Naive B cell (primary cell): ENCODE results near the gene ERI3. TPM values are rescaled to one million over a fixed set of nuclear protein-coding genes. Genes with fewer than 3 reads are reported as not detected.

ENCODE experiments used
- ATAC-seq, 2 donors: fragments of 150-1000 bp; cut with Tn5 transposase; 2 replicates each; pipeline ENCODE4 v1.10.0; 2021; ENCODE audit warnings: low read depth in 2 of 2, mild to moderate bottlenecking in 2 of 2, moderate library complexity in 2 of 2
- DNase-seq: peaks from one replicate; pipeline ENCODE4 v3.0.0; 2022
- H3K27ac Mint-ChIP-seq, 6 donors: one replicate each; pipeline ENCODE4 v1.8.0; 2020 to 2022; ENCODE audit warnings: mild to moderate bottlenecking in 6 of 6, mixed read lengths in 6 of 6, moderate library complexity in 5 of 6, inconsistent platforms in 2 of 6
- H3K27me3 Mint-ChIP-seq, 3 donors: one replicate each; pipeline ENCODE4 v1.8.0; 2021 to 2022; ENCODE audit warnings: mixed read lengths in 3 of 3, mild to moderate bottlenecking in 1 of 3
- H3K36me3 Mint-ChIP-seq, 2 donors: one replicate each; pipeline ENCODE4 v1.8.0; 2020 to 2022; ENCODE audit warnings: mixed read lengths in 2 of 2, inconsistent platforms in 1 of 2, mild to moderate bottlenecking in 1 of 2
- H3K4me1 Mint-ChIP-seq, 3 donors: one replicate each; pipeline ENCODE4 v1.8.0; 2020 to 2022; ENCODE audit warnings: mixed read lengths in 3 of 3, inconsistent platforms in 1 of 3, mild to moderate bottlenecking in 1 of 3, moderate library complexity in 1 of 3
- H3K4me3 Mint-ChIP-seq, 8 donors: one replicate each; pipeline ENCODE4 v1.8.0; 2020 to 2022; ENCODE audit warnings: mild to moderate bottlenecking in 8 of 8, mixed read lengths in 8 of 8, moderate library complexity in 8 of 8, inconsistent platforms in 2 of 8
- H3K9me3 Mint-ChIP-seq, 7 donors: one replicate each; pipeline ENCODE4 v1.8.0; 2020 to 2022; ENCODE audit warnings: mixed read lengths in 7 of 7, mild to moderate bottlenecking in 5 of 7, inconsistent platforms in 2 of 7, moderate library complexity in 1 of 7
- polyA plus RNA-seq, 6 donors: library from polyadenylated mRNA; unstranded; fragments of 300-500 nt; fragmentation: Illumina TruSeq; gene quantifications; one replicate each; pipeline ENCODE4 v1.2.3, GENCODE V29; 2021; ENCODE audit warnings: low read depth in 6 of 6

ERI3 gene
- polyA plus RNA-seq, 6 donors from 2014 or later, result 42.3 to 69.2 (median 47.9) TPM

DNA sequence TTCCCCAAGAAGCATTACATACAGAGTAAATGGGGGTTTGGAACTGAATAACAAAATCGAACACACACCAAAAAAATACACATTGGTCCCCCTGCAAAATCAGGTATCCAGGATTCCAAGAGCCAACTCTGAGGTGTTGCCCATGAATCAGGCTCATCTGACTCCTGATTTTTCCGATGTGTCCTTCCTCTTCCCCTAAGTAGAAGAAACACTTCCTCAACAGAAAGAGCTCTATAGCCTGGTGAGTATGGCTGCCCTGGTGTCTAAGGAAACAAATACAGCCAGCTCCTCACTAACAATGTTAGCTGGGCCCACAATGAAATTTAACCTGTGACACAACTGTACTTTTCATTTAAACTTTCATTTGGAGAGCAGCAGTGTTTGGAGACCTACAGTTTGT is 33.6 kb downstream of the ERI3 start:
- peaks cover 7 to 18% of the 10 kb centered on the region in 2 donors for H3K36me3 Mint-ChIP-seq
- no peak for ATAC-seq
- H3K27ac Mint-ChIP-seq, result no peak overlapping the region

GRCh38 chr1:44318097-44319088 is 36.7 kb downstream of the ERI3 start:
- peaks cover 7 to 12% of the 10 kb centered on the region in 2 donors for H3K36me3 Mint-ChIP-seq
- ATAC-seq, result peak; percentile 40 to 66
- no peaks in the 10 kb centered on the region for H3K27me3 Mint-ChIP-seq
- H3K4me1 Mint-ChIP-seq, result peaks cover 8 to 17% (median 11%) of the 10 kb centered on the region in 3 donors
- peak overlapping the region in 5 of 6 donors; percentile 7 to 75 (median 39) for H3K27ac Mint-ChIP-seq
- no peaks in the 10 kb centered on the region for H3K9me3 Mint-ChIP-seq
- H3K4me3 Mint-ChIP-seq, result no peak overlapping the region
- peak; percentile 50 for DNase-seq

More for the DNA sequence above, 33.6 kb downstream of the ERI3 start:
- Mint-ChIP-seq H3K4me3 (no peak overlapping the region), H3K4me1 (peaks cover 11 to 19% (median 14%) of the 10 kb centered on the region in 3 donors), H3K9me3 (no peaks in the 10 kb centered on the region), H3K27me3 (no peaks in the 10 kb centered on the region)
- DNase-seq, result no peak

GRCh38 chr1:44316231-44316759 is 38.8 kb downstream of the ERI3 start:
- H3K9me3 Mint-ChIP-seq, result no peaks in the 10 kb centered on the region
- H3K4me1 Mint-ChIP-seq, result peaks cover 8 to 15% (median 11%) of the 10 kb centered on the region in 3 donors
- H3K27me3 Mint-ChIP-seq, result no peaks in the 10 kb centered on the region
- H3K4me3 Mint-ChIP-seq, result no peak overlapping the region
- DNase-seq, result no peak
- H3K36me3 Mint-ChIP-seq, result peaks cover 7 to 8% of the 10 kb centered on the region in 2 donors
- no peak for ATAC-seq
- peak overlapping the region in 1 of 6 donors; percentile 24 for H3K27ac Mint-ChIP-seq

GRCh38 chr1:44315521-44315920 is 39.5 kb downstream of the ERI3 start:
- no peak for ATAC-seq
- Mint-ChIP-seq H3K27me3 (no peaks in the 10 kb centered on the region), H3K36me3 (peaks cover 8 to 13% of the 10 kb centered on the region in 2 donors), H3K4me3 (no peak overlapping the region), H3K9me3 (no peaks in the 10 kb centered on the region), H3K27ac (no peak overlapping the region), H3K4me1 (peaks cover 8 to 14% (median 11%) of the 10 kb centered on the region in 3 donors)
- no peak for DNase-seq

GRCh38 chr1:44314452-44314851 is 40.6 kb downstream of the ERI3 start:
- ATAC-seq (no peak), DNase-seq (no peak)
- H3K4me1 Mint-ChIP-seq, result peaks cover 7 to 14% (median 8%) of the 10 kb centered on the region in 3 donors
- H3K27ac Mint-ChIP-seq, result no peak overlapping the region
- peaks cover 14 to 16% of the 10 kb centered on the region in 2 donors for H3K36me3 Mint-ChIP-seq
- no peak overlapping the region for H3K4me3 Mint-ChIP-seq
- H3K27me3 Mint-ChIP-seq, result no peaks in the 10 kb centered on the region
- H3K9me3 Mint-ChIP-seq, result no peaks in the 10 kb centered on the region

DNA sequence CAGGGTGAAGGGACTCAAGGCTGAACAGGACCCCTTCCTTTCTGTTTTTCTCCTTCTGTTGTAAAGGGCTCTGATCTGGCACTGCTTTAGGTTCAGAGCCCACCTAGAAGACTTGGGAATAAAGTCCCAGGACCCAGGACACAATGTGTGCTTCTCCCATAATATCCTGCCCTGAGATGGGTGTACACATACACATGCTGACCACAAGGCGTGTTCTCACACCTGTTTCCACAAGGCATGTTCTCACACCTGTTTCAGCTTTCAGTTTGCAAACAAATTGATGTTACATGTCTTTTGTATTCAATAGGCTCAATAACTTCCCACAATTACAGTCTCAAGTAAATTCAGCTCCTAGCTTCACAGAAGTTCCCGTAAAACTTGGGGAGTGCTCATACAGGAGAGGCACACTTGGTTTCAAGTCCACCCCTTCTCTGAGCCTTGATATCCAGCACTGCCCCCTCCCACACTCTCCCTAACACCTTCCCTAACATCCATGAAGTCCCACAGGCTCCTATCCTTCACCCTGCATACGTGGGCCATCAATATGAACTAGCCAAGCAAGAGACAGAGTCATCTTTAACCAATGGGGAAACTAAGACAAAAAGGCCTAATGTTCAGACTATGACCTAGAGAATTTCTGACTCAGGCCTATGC is 41.7 kb downstream of the ERI3 start:
- peaks cover 0 to 4% (median 0%) of the 10 kb centered on the region in 3 donors for H3K4me1 Mint-ChIP-seq
- H3K9me3 Mint-ChIP-seq, result no peaks in the 10 kb centered on the region
- ATAC-seq (no peak), DNase-seq (no peak)
- H3K27me3 Mint-ChIP-seq, result no peaks in the 10 kb centered on the region
- no peak overlapping the region for H3K4me3 Mint-ChIP-seq
- peaks cover 15 to 16% of the 10 kb centered on the region in 2 donors for H3K36me3 Mint-ChIP-seq
- H3K27ac Mint-ChIP-seq, result peak overlapping the region in 1 of 6 donors; percentile 4

- ATAC-seq, result no peak
- Mint-ChIP-seq H3K4me3 (no peak overlapping the region), H3K9me3 (no peaks in the 10 kb centered on the region), H3K4me1 (no peaks in the 10 kb centered on the region), H3K27me3 (no peaks in the 10 kb centered on the region), H3K36me3 (peaks cover 23 to 24% of the 10 kb centered on the region in 2 donors), H3K27ac (peak overlapping the region in 1 of 6 donors; percentile 54)
- DNase-seq, result no peak
Observed at GRCh38 chr1:44312399-44313196, 42.5 kb downstream of the ERI3 start.

DNA sequence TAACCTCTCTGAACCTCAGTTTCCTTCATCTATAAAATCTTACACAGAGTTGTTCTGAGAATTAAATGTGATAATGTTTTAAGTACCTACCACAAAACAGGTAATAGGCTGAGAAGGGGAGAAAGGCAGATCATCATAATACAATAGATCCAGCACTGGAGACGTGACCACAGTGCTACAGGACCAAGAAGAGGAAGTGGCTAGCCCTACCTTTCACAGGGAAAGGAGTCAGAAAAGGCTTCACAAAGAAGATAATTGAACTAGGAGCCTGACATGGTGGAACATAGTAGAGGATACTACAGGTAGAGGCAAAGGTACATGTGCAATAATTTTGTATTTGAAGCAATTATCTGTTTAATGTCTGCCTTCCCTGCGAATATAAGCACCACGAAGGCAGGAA is 45.1 kb downstream of the ERI3 start:
- Mint-ChIP-seq H3K36me3 (peaks cover 38 to 43% of the 10 kb centered on the region in 2 donors), H3K27ac (no peak overlapping the region), H3K27me3 (no peaks in the 10 kb centered on the region), H3K4me3 (no peak overlapping the region), H3K9me3 (no peaks in the 10 kb centered on the region), H3K4me1 (peaks cover 0 to 2% (median 0%) of the 10 kb centered on the region in 3 donors)
- ATAC-seq, result no peak
- DNase-seq, result no peak

GRCh38 chr1:44305962-44306422 is 49.1 kb downstream of the ERI3 start:
- H3K9me3 Mint-ChIP-seq, result no peaks in the 10 kb centered on the region
- peaks cover 51 to 60% of the 10 kb centered on the region in 2 donors for H3K36me3 Mint-ChIP-seq
- no peak for DNase-seq
- H3K4me3 Mint-ChIP-seq, result no peak overlapping the region
- no peaks in the 10 kb centered on the region for H3K27me3 Mint-ChIP-seq
- H3K4me1 Mint-ChIP-seq, result peaks cover 0 to 2% (median 0%) of the 10 kb centered on the region in 3 donors
- no peak for ATAC-seq
- peak overlapping the region in 1 of 6 donors; percentile 81 for H3K27ac Mint-ChIP-seq

DNA sequence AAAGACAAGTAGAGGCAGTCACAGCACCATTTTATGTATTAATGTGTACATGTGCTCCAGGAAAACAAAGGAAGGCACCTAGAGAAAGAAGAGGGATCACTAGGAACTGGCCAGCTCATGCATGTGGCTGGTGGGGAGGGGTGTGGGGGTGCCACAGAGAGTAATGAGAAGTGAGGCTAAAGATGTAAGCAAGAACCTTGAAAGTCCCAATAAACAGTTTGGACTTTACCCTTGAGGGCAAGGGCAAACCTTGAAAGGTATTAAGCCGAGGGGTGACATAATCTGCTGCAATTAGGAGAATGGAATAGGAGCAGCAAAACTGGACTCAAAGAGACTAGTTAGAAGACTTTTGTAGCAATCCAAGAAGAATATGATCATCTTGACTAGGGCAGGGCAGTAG is 51.5 kb downstream of the ERI3 start:
- no peak overlapping the region for H3K4me3 Mint-ChIP-seq
- H3K36me3 Mint-ChIP-seq, result peaks cover 45 to 47% of the 10 kb centered on the region in 2 donors
- no peaks in the 10 kb centered on the region for H3K27me3 Mint-ChIP-seq
- no peak overlapping the region for H3K27ac Mint-ChIP-seq
- H3K4me1 Mint-ChIP-seq, result peaks cover 0 to 2% (median 0%) of the 10 kb centered on the region in 3 donors
- no peaks in the 10 kb centered on the region for H3K9me3 Mint-ChIP-seq
- ATAC-seq (no peak), DNase-seq (no peak)

DNA sequence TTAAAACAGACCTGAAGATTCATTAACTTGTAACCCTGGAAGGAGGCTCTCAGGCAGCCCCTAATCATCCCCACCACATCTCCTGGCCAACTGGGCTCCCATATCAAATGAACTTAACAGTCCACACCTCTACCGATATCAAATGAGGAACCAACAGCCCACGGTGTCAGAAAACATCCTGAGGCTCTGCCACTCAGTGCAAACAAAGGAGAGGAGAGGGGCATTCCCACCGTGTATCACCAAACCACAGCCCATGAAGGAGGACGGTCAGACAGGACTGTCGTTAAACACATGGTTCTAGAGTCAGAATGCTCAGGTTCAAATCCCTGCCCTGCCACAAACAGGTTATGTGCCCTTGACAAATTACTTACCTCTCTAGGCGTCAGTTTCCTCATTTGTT is 52.5 kb downstream of the ERI3 start:
- Mint-ChIP-seq H3K27me3 (no peaks in the 10 kb centered on the region), H3K36me3 (peaks cover 38 to 42% of the 10 kb centered on the region in 2 donors), H3K4me1 (peaks cover 0 to 2% (median 0%) of the 10 kb centered on the region in 3 donors), H3K4me3 (no peak overlapping the region), H3K9me3 (no peaks in the 10 kb centered on the region), H3K27ac (peak overlapping the region in 2 of 6 donors; percentile 22 to 57)
- ATAC-seq (no peak), DNase-seq (no peak)

DNA sequence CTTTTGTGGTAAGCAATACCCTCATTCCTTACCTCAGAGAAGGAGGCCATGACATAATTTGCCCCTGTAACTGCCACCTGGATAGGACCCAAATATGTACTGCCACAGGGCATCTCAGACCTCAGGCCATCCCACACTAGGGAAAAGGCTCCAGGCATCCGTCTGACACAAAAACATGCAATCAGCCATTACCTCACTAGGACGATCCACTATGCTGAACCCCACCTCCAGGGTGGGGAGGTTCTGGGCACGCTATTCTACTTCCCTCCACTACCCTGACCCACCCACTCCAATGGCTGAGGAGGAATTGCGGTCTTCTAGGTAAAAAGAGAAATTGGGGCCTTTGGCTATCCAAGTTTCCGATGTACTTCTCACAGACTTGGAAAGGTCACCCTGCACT is 53.6 kb downstream of the ERI3 start:
- Mint-ChIP-seq H3K9me3 (no peaks in the 10 kb centered on the region), H3K4me3 (no peak overlapping the region), H3K36me3 (peaks cover 27 to 39% of the 10 kb centered on the region in 2 donors), H3K27ac (no peak overlapping the region), H3K4me1 (peaks cover 0 to 2% (median 0%) of the 10 kb centered on the region in 3 donors), H3K27me3 (no peaks in the 10 kb centered on the region)
- DNase-seq (no peak), ATAC-seq (no peak)

- DNase-seq (no peak), ATAC-seq (no peak)
- Mint-ChIP-seq H3K36me3 (peaks cover 29 to 33% of the 10 kb centered on the region in 2 donors), H3K4me3 (no peak overlapping the region), H3K27ac (no peak overlapping the region), H3K27me3 (no peaks in the 10 kb centered on the region), H3K4me1 (no peaks in the 10 kb centered on the region), H3K9me3 (no peaks in the 10 kb centered on the region)
Observed at GRCh38 chr1:44300852-44301251, 54.2 kb downstream of the ERI3 start.
